ENCODE results near the gene RYR1.

The RYR1 gene

GRCh38 chr19:38506375-38506722 is 72.9 kb downstream of the RYR1 start:
- no peak for TF ChIP-seq CTCF (IDR thresholded peaks at IDR 0.05; ENCODE audit: low read depth, low read length, missing control alignments)
- no peak overlapping the region for H3K4me3 ChIP-seq (ENCODE audit: low read depth, low read length)
- H3K36me3 ChIP-seq (replicated peaks), result no peaks in the 10 kb centered on the region
- no peaks in the 10 kb centered on the region for H3K27me3 ChIP-seq (replicated peaks)
- DNase-seq, result no peak
- no peak overlapping the region for H3K27ac ChIP-seq
- in situ Hi-C loops (cut with HindIII; ENCODE audit: low pct_ligation_motif_present, low sequenced_read_pairs), result no loop called here

DNA sequence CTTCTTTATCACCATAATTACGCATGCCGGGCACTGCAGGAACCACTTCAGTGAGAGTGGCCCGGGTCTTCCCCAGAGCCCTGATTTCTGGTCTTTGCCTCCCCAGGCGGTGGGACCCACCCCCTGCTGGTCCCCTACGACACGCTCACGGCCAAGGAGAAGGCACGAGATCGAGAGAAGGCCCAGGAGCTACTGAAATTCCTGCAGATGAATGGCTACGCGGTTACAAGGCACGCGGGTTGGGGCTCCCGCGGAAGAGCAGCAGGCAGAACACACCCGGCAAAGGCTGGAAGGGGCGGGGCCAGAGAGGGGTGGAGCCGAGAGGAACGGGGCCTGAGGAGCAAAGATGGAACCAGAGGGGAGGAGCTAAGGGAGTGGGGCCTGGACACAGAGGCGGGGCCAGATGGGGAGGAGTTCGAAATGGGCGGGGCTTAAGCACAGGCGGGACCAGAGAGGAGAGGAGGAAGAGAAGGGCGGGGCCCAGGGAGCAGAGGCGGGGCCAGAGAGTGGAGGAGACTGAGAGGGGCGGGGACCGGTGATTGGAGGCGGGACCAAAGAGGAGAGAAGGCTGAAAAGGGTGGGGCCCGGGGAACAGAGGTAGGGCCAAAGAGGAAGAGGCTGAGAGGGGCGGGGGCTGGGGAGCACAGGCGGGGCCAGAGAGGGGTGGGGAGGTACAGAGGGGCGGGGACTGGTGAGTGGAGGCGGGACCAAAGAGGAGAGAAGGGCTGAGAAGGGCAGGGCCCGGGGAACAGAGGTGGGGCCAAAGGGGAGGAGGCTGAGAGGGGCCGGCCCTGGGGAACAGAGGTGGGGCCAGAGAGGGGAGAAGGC is 73.4 kb downstream of the RYR1 start:
- Histone ChIP-seq H3K36me3 (replicated peaks) (no peaks in the 10 kb centered on the region), H3K4me3 (ENCODE audit: low read depth, low read length) (no peak overlapping the region), H3K27me3 (replicated peaks) (no peaks in the 10 kb centered on the region), H3K27ac (no peak overlapping the region)
- no peak for TF ChIP-seq CTCF (IDR thresholded peaks at IDR 0.05; ENCODE audit: low read depth, low read length, missing control alignments)
- in situ Hi-C loops (cut with HindIII; ENCODE audit: low pct_ligation_motif_present, low sequenced_read_pairs), result no loop called here
- peak; percentile 35 for DNase-seq

GRCh38 chr19:38507551-38508127 is 74.1 kb downstream of the RYR1 start:
- in situ Hi-C loops (cut with HindIII; ENCODE audit: low pct_ligation_motif_present, low sequenced_read_pairs), result no loop called here
- no peak overlapping the region for H3K4me3 ChIP-seq (ENCODE audit: low read depth, low read length)
- no peak for TF ChIP-seq CTCF (IDR thresholded peaks at IDR 0.05; ENCODE audit: low read depth, low read length, missing control alignments)
- no peak for DNase-seq
- no peaks in the 10 kb centered on the region for H3K36me3 ChIP-seq (replicated peaks)
- H3K27ac ChIP-seq, result no peak overlapping the region
- H3K27me3 ChIP-seq (replicated peaks), result no peaks in the 10 kb centered on the region

DNA sequence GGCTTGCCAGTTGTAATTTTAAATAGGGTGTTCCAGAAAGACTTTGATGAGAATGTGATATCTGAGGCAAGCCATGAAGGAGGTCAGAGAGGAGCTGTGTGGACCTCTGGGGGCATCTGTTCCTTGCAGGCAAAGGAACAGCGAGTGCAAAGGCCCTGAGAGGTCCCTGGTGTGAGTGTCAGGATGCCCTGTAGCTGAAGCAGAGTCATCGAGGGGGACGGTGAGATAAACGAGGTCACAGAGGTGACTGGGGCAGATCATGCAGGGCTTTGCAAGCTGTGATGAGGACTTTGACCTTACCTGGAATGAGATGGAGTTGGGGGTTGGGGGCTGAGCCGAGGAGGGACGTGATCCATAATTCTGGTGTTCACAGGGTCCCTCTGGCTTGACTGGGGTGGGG is 75.0 kb downstream of the RYR1 start:
- no peak for TF ChIP-seq CTCF (IDR thresholded peaks at IDR 0.05; ENCODE audit: low read depth, low read length, missing control alignments)
- in situ Hi-C loops (cut with HindIII; ENCODE audit: low pct_ligation_motif_present, low sequenced_read_pairs), result no loop called here

DNA sequence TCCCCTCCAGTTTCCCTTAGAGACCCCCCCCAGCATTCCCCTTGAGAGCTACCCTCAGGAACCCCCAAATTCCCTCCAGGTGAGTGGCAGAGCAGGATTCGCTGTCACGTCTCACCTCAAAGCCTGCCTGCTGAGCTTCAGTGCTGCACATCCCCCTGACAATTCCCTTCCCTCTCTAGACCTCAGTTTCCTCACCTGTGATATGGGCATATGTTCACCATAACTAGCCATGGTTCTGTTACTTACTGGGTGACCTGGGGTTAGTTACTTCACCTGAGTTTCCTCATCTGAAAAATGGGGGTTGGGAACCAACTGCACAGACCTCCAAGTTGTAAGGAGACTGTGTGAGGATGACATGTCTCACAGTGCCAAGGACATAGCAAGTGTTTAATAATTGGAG is 75.5 kb downstream of the RYR1 start:
- TF ChIP-seq CTCF (IDR thresholded peaks at IDR 0.05; ENCODE audit: low read depth, low read length, missing control alignments), result no peak
- DNase-seq, result no peak
- Histone ChIP-seq H3K27me3 (replicated peaks) (no peaks in the 10 kb centered on the region), H3K36me3 (replicated peaks) (no peaks in the 10 kb centered on the region), H3K4me3 (ENCODE audit: low read depth, low read length) (no peak overlapping the region), H3K27ac (no peak overlapping the region)
- in situ Hi-C loops (cut with HindIII; ENCODE audit: low pct_ligation_motif_present, low sequenced_read_pairs), result no loop called here

More for the DNA sequence above, 75.0 kb downstream of the RYR1 start:
- H3K27me3 ChIP-seq (replicated peaks), result no peaks in the 10 kb centered on the region
- H3K4me3 ChIP-seq (ENCODE audit: low read depth, low read length), result no peak overlapping the region
- DNase-seq, result no peak
- no peaks in the 10 kb centered on the region for H3K36me3 ChIP-seq (replicated peaks)
- no peak overlapping the region for H3K27ac ChIP-seq

Data from brain microvascular endothelial cell (primary cell).